Measurements from ENCODE around the gene SLC38A10.

SLC38A10 gene

GRCh38 chr17:81239714-81240555, 55.2 kb downstream of the SLC38A10 start:
- peak; percentile 12 for DNase-seq

- DNase-seq, result peak; percentile 100
These were observed 56.0 kb downstream of the SLC38A10 start, which contains the start of the genes NDUFAF8 and TEPSIN for GRCh38 chr17:81238815-81239713. NDUFAF8 (plus strand) TSS chr17:81239318; CDS start chr17:81239364, 46 bp downstream. TEPSIN (minus strand) TSS chr17:81239055; CDS start chr17:81239033, 22 bp downstream.

- DNase-seq, result no peak
These were observed 56.7 kb downstream of the SLC38A10 start for GRCh38 chr17:81238490-81238814.

GRCh38 chr17:81237591-81238489, 57.3 kb downstream of the SLC38A10 start:
- DNase-seq, result no peak

GRCh38 chr17:81236784-81237183, 58.3 kb downstream of the SLC38A10 start:
- DNase-seq, result no peak

- no peak for DNase-seq
These were observed 59.0 kb downstream of the SLC38A10 start for GRCh38 chr17:81235822-81236740.

- DNase-seq, result no peak
These were observed 59.9 kb downstream of the SLC38A10 start for GRCh38 chr17:81234940-81235821.

GRCh38 chr17:81234506-81234855, 60.6 kb downstream of the SLC38A10 start:
- no peak for DNase-seq

GRCh38 chr17:81233811-81234505, 61.1 kb downstream of the SLC38A10 start:
- no peak for DNase-seq

GRCh38 chr17:81233316-81233715, 61.8 kb downstream of the SLC38A10 start:
- no peak for DNase-seq

- no peak for DNase-seq
These were observed 62.4 kb downstream of the SLC38A10 start for GRCh38 chr17:81232616-81233241.

- no peak for DNase-seq
These were observed 63.1 kb downstream of the SLC38A10 start for GRCh38 chr17:81231766-81232581.

GRCh38 chr17:81231121-81231645, 63.9 kb downstream of the SLC38A10 start:
- DNase-seq, result no peak

- DNase-seq, result no peak
These were observed 64.9 kb downstream of the SLC38A10 start for GRCh38 chr17:81230043-81230820.

GRCh38 chr17:81229666-81229920, 65.5 kb downstream of the SLC38A10 start:
- DNase-seq, result no peak

GRCh38 chr17:81228834-81229665, 66.1 kb downstream of the SLC38A10 start:
- no peak for DNase-seq

Measured in fibroblast of skin of back (primary cell).